VCaP (cell line): Measurements from ENCODE around the gene BBX.
"Not testable (repeated sequence)": the region's sequence is repeated elsewhere in the genome, so short reads cannot be mapped to it uniquely, and the experiment has no call there.

Experiments
- H3K27ac ChIP-seq: fragments of 450-650 bp; 2 replicates; pipeline ENCODE4 v1.5.1; 2017
- TF ChIP-seq, protein P1 (sequence below): fragments of 450-650 bp; conservative IDR thresholded peaks from 2 replicates; pipeline ENCODE4 v1.5.1; 2017; ENCODE audit warnings: mild to moderate bottlenecking, moderate library complexity

Gene BBX

GRCh38 chr3:107829185-107829584 is 306.4 kb downstream of the BBX start:
- H3K27ac ChIP-seq = no peak overlapping the region
- TF ChIP-seq, protein P1, sequence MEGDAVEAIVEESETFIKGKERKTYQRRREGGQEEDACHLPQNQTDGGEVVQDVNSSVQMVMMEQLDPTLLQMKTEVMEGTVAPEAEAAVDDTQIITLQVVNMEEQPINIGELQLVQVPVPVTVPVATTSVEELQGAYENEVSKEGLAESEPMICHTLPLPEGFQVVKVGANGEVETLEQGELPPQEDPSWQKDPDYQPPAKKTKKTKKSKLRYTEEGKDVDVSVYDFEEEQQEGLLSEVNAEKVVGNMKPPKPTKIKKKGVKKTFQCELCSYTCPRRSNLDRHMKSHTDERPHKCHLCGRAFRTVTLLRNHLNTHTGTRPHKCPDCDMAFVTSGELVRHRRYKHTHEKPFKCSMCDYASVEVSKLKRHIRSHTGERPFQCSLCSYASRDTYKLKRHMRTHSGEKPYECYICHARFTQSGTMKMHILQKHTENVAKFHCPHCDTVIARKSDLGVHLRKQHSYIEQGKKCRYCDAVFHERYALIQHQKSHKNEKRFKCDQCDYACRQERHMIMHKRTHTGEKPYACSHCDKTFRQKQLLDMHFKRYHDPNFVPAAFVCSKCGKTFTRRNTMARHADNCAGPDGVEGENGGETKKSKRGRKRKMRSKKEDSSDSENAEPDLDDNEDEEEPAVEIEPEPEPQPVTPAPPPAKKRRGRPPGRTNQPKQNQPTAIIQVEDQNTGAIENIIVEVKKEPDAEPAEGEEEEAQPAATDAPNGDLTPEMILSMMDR = no peak

DNA sequence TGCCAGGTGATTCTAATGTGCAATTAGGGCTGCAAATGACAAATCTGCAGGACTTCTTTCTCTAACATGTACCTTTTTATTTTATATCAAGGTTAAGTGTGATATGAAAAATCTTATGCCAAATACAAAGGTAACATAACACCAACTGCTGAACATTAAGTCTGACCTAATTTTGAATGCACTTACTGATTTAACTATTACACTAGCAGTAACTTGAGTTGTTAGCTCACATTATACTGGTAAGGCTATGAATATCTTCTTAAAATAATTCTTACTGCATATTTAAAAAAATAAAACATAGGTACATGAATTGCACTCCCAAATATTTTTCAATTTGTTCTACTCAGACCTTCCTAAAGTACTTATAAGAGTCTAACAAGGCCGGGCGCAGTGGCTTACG is 308.8 kb downstream of the BBX start:
- no peak overlapping the region for H3K27ac ChIP-seq
- TF ChIP-seq, protein P1 = no peak

DNA sequence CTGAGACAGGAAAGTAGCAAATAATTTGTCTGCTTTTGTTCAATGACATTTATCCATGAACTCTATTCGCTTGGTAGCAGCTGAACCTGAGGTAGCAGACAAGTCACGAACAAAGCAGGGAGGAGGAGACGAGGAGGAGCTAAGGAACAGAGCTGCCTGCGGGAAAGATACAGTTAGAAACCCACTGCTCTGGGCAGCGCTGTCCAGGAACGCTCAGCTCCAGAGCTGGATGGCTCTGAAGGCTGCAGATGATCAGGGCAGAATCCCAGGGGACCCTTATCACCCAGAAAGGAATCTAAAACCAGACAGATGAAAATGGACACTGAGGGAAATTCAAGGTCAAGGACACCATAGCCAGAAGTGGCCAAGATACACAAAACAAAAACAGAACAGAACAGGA is 310.3 kb downstream of the BBX start:
- H3K27ac ChIP-seq = no peak overlapping the region
- TF ChIP-seq, protein P1 = no peak

DNA sequence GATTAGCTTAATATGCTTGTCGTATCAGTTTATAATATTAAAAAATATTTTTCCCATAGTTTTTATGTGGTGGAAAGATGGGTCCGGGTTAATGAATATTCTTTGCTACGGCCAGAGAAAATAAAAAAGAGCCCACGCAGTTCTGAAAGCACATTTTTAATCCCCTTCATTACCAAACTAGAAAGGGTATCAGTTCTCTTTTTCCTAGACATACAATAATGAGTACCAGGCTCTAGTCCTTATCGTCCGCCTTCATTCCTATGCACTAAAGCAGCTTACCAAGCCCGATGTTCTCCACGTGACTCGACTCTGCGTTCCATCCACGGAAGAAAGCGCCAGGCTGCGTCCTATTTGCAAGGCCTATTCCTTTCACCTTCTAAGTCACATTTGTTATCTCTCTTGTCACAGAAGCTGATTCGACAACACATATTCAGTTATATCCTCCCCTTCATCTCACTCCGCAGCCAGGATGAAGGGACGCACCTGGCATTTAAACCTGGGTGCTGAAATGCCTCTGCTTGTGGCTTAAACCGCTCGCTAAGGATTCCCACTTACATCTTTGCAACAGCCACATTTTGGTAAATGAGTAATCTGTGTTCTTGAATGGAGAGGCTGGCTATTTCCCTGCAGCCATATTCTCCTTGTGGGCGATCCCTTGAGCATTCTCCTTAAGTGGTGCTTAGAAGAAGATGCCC is 311.1 kb downstream of the BBX start:
- TF ChIP-seq, protein P1 = no peak
- no peak overlapping the region for H3K27ac ChIP-seq

GRCh38 chr3:107835001-107835400 is 312.2 kb downstream of the BBX start:
- H3K27ac ChIP-seq = not testable (repeated sequence)

DNA sequence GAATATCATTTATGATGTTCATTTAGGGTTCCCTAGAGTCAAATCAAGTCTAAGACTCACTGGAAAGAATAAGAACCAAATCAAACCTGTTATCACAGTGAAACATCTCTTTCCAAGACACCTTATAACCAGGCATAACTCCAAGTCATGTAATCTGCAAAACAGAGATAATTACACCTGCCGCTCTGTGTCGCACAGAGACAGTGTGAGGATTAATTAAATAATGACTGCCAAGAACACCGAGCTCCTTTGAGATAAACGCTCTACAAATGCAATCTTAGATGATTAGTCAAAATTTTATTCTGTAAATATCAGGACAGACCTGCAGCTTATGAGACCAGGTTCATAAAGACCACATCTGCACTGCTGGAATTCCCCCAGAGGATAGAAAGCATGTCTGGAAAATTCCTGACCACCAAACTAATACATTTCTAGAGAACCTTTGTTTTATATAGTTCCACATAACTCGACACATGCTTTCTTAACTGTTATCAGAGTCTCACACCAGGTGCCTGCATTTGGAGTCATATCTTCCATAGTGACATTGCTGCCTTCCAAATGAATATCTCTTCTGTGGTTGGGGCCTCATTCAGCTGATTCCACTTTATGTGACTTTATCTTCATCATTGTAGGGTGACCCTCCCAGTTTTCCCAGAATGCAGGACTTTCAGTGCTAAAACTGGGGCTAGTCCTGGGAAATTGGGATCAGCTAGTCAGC is 315.3 kb downstream of the BBX start:
- TF ChIP-seq, protein P1 = no peak
- H3K27ac ChIP-seq = no peak overlapping the region

GRCh38 chr3:107841831-107842230 is 319.1 kb downstream of the BBX start:
- TF ChIP-seq, protein P1 = no peak
- H3K27ac ChIP-seq = no peak overlapping the region

GRCh38 chr3:107842940-107843339 is 320.2 kb downstream of the BBX start:
- peak overlapping the region; percentile 89; the same call in 1 of the 2 replicates for H3K27ac ChIP-seq
- TF ChIP-seq, protein P1 = no peak
